22Rv1 (cell line): ENCODE measurements around the gene CDK6.

Source experiments
- CTCF ChIP-seq: fragments of 450-650 bp; IDR thresholded peaks from 2 replicates; pipeline ENCODE4 v1.5.1; 2017; ENCODE audit warnings: mild to moderate bottlenecking
- ZFX ChIP-seq: fragments of 450-650 bp; IDR thresholded peaks from 2 replicates; pipeline ENCODE4 v1.6.1; 2017; ENCODE audit warnings: antibody characterized with exemption, borderline replicate concordance

- TF ChIP-seq CTCF (no peak), ZFX (no peak)
Measured at GRCh38 chr7:92632791-92633190, 203.6 kb downstream of the CDK6 start.
